C4-2B (cell line): ENCODE results near the gene SHROOM3.

Experiments used
- ZFX ChIP-seq: fragments of 450-650 bp; IDR thresholded peaks from 2 replicates; pipeline ENCODE4 v1.6.1; 2017
- TF ChIP-seq, protein P1 (sequence below): fragments of 450-650 bp; conservative IDR thresholded peaks from 2 replicates; pipeline ENCODE4 v1.5.1; 2017; ENCODE audit warnings: mild to moderate bottlenecking

DNA sequence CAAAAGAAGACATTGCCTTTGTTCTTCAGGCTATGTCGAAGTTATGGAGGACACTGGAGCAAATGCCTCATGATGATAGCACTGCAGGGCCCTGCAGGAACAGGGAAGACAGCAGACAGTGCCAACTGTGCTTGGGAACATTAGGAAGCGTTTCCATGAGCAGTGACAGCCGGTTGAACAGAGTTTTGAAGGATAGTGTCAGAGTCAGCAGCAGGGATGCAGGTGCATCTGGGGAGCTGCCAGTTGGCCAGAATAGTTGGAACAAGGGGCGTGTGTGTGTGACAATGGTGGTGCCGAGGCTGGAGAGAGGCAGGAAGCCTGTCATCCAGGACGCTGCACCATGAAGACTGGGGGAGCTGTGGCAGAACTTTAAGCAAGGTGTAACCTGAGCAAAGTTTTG lies 88.6 kb downstream of the SHROOM3 start:
- TF ChIP-seq, protein P1, sequence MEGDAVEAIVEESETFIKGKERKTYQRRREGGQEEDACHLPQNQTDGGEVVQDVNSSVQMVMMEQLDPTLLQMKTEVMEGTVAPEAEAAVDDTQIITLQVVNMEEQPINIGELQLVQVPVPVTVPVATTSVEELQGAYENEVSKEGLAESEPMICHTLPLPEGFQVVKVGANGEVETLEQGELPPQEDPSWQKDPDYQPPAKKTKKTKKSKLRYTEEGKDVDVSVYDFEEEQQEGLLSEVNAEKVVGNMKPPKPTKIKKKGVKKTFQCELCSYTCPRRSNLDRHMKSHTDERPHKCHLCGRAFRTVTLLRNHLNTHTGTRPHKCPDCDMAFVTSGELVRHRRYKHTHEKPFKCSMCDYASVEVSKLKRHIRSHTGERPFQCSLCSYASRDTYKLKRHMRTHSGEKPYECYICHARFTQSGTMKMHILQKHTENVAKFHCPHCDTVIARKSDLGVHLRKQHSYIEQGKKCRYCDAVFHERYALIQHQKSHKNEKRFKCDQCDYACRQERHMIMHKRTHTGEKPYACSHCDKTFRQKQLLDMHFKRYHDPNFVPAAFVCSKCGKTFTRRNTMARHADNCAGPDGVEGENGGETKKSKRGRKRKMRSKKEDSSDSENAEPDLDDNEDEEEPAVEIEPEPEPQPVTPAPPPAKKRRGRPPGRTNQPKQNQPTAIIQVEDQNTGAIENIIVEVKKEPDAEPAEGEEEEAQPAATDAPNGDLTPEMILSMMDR, result no peak
- TF ChIP-seq ZFX, result no peak
